Calu3 (cell line): ENCODE data around the gene ASCL5. TPM values are rescaled to one million over a fixed set of nuclear protein-coding genes. Genes with fewer than 3 reads are reported as not detected.

Experiments
- BruUV-seq: library from RNA; stranded (reverse); fragments of 400-500 nt; replicated peaks from 2 replicates; lab custom pipeline; 2021; lab: Mats Ljungman, UMichigan
- CTCF ChIA-PET: fragments of 300-600 bp; sonication (Branson Sonifier 250); formaldehyde crosslinking; loops from one replicate; lab custom pipeline; 2022; ENCODE audit warnings: antibody characterized with exemption; lab: Charles Lee
- DNase-seq: peaks from one replicate; pipeline ENCODE4 v3.0.0; 2022
- H3K27ac Mint-ChIP-seq: one replicate; pipeline ENCODE4 v1.8.0; 2022; ENCODE audit warnings: mixed read lengths; ENCODE audit not compliant: unreplicated experiment
- H3K27me3 Mint-ChIP-seq: one replicate; pipeline ENCODE4 v1.8.0; 2022; ENCODE audit warnings: mixed read lengths; ENCODE audit not compliant: unreplicated experiment
- H3K36me3 Mint-ChIP-seq: one replicate; pipeline ENCODE4 v1.8.0; 2022; ENCODE audit warnings: mild to moderate bottlenecking, moderate library complexity, mixed read lengths; ENCODE audit not compliant: insufficient read depth, unreplicated experiment
- H3K4me1 Mint-ChIP-seq: one replicate; pipeline ENCODE4 v1.8.0; 2022; ENCODE audit warnings: mild to moderate bottlenecking, low read depth, mixed read lengths; ENCODE audit not compliant: unreplicated experiment
- H3K4me3 Mint-ChIP-seq: one replicate; pipeline ENCODE4 v1.8.0; 2022; ENCODE audit warnings: mild to moderate bottlenecking, low read depth, moderate library complexity, mixed read lengths; ENCODE audit not compliant: unreplicated experiment
- H3K9me3 Mint-ChIP-seq: one replicate; pipeline ENCODE4 v1.8.0; 2022; ENCODE audit warnings: low read depth, mixed read lengths; ENCODE audit not compliant: unreplicated experiment
- CTCF ChIP-seq: fragments of 200-600 bp; IDR thresholded peaks from one replicate; pipeline ENCODE4 v1.8.0; 2022; ENCODE audit warnings: antibody characterized with exemption; ENCODE audit not compliant: unreplicated experiment
- intact Hi-C: fragments of 100-400 bp; cut with micrococcal nuclease; formaldehyde crosslinking; loops from one replicate; pipeline ENCODE4 v1.10.0; 2022; ENCODE audit not compliant: unreplicated experiment
- total RNA-seq: library from RNA; stranded (reverse); gene quantifications from 2 replicates; pipeline ENCODE4 v1.2.3, GENCODE V29; 2022

Gene ASCL5
- total RNA-seq, 1 experiment from 2014 or later, result not detected

- no peaks in the 10 kb centered on the region for H3K9me3 Mint-ChIP-seq
- CTCF ChIA-PET, result no interaction called here
- H3K36me3 Mint-ChIP-seq, result peaks cover 14% of the 10 kb centered on the region
- H3K4me3 Mint-ChIP-seq, result no peak within 1 kb of the TSS
- no peaks in the 10 kb centered on the region for H3K4me1 Mint-ChIP-seq
- no peak for TF ChIP-seq CTCF
- no TSS peak for BruUV-seq
- H3K27ac Mint-ChIP-seq, result no peak within 1 kb of the TSS
- DNase-seq, result no peak
- peaks cover 77% of the 10 kb centered on the region for H3K27me3 Mint-ChIP-seq
- intact Hi-C loops, result loop anchor here (5.0 kb wide), 1 partner anchor 490 kb away; the partner anchor contains the start of gene KIF14
These were observed 14.7 kb downstream of the ASCL5 start, which contains the start of gene CACNA1S for GRCh38 chr1:201112173-201112731. TSS of gene CACNA1S (minus strand) at chr1:201112426. CDS start at chr1:201112339, 87 bp downstream.

- BruUV-seq, result no TSS peak
- no peak for TF ChIP-seq CTCF
- H3K27ac Mint-ChIP-seq, result no peak overlapping the region
These were observed 15.3 kb downstream of the ASCL5 start for GRCh38 chr1:201111672-201112071.

GRCh38 chr1:201111156-201111555, 15.8 kb downstream of the ASCL5 start:
- no peak overlapping the region for H3K4me3 Mint-ChIP-seq
- BruUV-seq, result no TSS peak
- no peak for TF ChIP-seq CTCF
- intact Hi-C loops, result loop anchor here (5.0 kb wide), 1 partner anchor 489 kb away; the partner anchor contains the start of gene KIF14
- no peak overlapping the region for H3K27ac Mint-ChIP-seq
- no peaks in the 10 kb centered on the region for H3K9me3 Mint-ChIP-seq
- H3K36me3 Mint-ChIP-seq, result peaks cover 14% of the 10 kb centered on the region
- CTCF ChIA-PET, result interaction anchor here (0.7 to 0.9 kb wide), 3 partner anchors 20 to 90 kb away, joined by 3 to 4 read pairs (median 3); no protein-coding TSS in a partner anchor
- no peak for DNase-seq
- peaks cover 76% of the 10 kb centered on the region for H3K27me3 Mint-ChIP-seq
- no peaks in the 10 kb centered on the region for H3K4me1 Mint-ChIP-seq

More at GRCh38 chr1:201111672-201112071, 15.3 kb downstream of the ASCL5 start:
- Mint-ChIP-seq H3K4me3 (no peak overlapping the region), H3K9me3 (no peaks in the 10 kb centered on the region), H3K36me3 (peaks cover 14% of the 10 kb centered on the region), H3K27me3 (peaks cover 76% of the 10 kb centered on the region), H3K4me1 (no peaks in the 10 kb centered on the region)
- intact Hi-C loops, result loop anchor here (5.0 kb wide), 1 partner anchor 489 kb away; the partner anchor contains the start of gene KIF14
- CTCF ChIA-PET, result interaction anchor here (0.7 to 0.8 kb wide), 2 partner anchors 26 to 89 kb away, joined by 3 read pairs; no protein-coding TSS in a partner anchor
- no peak for DNase-seq

GRCh38 chr1:201110616-201111015, 16.4 kb downstream of the ASCL5 start:
- peaks cover 76% of the 10 kb centered on the region for H3K27me3 Mint-ChIP-seq
- intact Hi-C loops, result loop anchor here (5.0 kb wide), 1 partner anchor 488 kb away; the partner anchor contains the start of gene KIF14
- CTCF ChIA-PET, result interaction anchor here (0.9 kb wide), 1 partner anchor 19 kb away, joined by 4 read pairs; no protein-coding TSS in a partner anchor
- no peak for TF ChIP-seq CTCF
- BruUV-seq, result no TSS peak
- H3K27ac Mint-ChIP-seq, result no peak overlapping the region
- DNase-seq, result no peak
- H3K36me3 Mint-ChIP-seq, result peaks cover 14% of the 10 kb centered on the region
- no peaks in the 10 kb centered on the region for H3K9me3 Mint-ChIP-seq
- no peak overlapping the region for H3K4me3 Mint-ChIP-seq
- H3K4me1 Mint-ChIP-seq, result no peaks in the 10 kb centered on the region
